GM18873 (cell line): ENCODE results near the gene PDHA1.

Experiments
- ATAC-seq: cut with Tn5 transposase; IDR thresholded peaks from one replicate; pipeline ENCODE4 v1.9.1; 2021; ENCODE audit warnings: mild to moderate bottlenecking, moderate library complexity, moderate number of reproducible peaks; ENCODE audit not compliant: unreplicated experiment, low FRiP score

PDHA1 gene

GRCh38 chrX:19343535-19344408 lies at the start of gene PDHA1:
Gene PDHA1, plus strand, starts transcription at chrX:19343927. Its CDS starts 111 bp downstream, at chrX:19344038.
- peak; percentile 96 for ATAC-seq

DNA sequence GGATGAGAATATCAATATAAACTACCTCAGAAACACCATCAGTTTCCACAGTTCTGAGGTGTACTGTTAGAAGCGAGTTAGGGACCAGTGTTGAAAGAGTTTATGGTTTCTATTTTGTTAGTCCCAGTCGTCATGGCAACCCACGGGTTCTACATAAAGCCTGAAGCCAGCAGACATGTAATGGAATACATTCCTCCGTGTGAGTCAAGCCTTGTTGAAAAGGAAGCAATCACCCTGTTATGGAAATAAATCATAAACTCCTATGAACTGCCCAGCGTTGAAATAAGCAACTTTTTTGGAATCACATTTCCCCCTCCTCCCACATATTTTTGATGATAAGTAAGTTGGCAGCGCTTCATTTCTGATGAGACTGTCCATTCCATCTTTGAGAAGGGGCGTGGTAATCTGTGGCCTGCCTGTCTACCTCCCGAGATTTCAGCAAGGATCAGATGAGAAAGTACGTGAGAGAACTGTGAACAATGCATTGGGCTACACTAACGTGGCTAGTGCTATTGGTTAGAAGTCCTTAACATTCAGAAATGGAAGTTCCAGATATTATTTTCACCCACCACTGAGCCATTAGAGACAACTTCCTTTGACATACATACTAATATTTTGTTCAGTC lies 40.4 kb upstream of the PDHA1 start:
- no peak for ATAC-seq

DNA sequence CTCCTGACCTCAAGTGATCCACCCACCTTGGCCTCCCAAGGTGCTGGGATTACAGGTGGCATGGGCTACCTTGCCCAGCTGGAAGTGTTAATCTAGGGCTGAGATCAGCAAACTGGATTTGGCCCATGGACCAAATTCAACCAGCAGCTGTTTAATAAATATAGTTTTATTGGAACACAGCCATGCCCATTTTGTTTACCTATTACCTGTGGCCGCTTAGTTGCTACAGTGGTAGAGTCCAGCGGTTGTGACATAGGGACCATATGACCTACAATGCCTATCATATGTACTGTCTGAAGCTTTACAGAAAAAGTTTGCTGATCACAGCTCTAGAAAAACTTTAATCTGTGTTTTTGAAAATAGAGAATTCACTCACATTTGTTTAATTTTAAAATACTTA lies 17.2 kb upstream of the PDHA1 start:
- ATAC-seq: no peak

DNA sequence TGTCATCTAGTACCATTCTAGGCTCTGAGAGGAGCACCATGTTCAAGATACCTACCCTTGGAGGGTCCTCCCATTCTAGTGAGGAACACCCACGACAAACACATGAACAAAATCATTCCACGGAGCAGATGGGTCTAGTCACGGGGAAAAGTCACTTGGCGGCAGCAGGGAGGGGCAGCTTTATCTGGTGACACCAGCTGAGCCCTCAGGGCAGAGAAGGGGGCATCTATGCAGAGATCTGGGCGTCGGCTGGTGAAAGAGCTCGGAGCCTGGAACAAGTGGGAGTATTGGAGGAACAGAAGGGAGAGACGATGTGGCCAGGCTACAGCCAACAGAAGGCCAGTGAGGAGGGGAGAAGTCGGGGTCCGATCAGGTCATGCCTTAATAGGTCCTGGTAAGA lies 11.9 kb upstream of the PDHA1 start:
- no peak for ATAC-seq

DNA sequence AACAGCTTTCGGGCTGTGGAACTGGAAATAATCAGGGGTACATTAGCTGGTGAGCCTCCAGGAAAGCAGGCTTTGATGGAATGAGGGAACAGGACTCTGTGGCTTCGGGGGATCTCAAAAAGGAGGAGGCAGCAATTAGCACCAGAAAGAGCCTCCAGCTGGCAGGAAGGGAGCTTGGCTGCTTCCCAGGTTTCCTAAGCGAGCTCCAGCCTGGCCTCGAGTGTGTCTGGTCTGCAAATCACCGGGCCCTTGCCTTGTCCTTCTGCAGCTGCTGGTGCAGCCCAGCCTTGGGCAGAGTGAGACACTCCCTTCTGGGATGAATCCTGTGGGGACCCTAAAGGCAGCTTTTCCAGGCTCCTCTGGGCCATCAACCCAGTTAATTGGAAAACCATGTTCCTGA lies 10.7 kb upstream of the PDHA1 start:
- no peak for ATAC-seq

DNA sequence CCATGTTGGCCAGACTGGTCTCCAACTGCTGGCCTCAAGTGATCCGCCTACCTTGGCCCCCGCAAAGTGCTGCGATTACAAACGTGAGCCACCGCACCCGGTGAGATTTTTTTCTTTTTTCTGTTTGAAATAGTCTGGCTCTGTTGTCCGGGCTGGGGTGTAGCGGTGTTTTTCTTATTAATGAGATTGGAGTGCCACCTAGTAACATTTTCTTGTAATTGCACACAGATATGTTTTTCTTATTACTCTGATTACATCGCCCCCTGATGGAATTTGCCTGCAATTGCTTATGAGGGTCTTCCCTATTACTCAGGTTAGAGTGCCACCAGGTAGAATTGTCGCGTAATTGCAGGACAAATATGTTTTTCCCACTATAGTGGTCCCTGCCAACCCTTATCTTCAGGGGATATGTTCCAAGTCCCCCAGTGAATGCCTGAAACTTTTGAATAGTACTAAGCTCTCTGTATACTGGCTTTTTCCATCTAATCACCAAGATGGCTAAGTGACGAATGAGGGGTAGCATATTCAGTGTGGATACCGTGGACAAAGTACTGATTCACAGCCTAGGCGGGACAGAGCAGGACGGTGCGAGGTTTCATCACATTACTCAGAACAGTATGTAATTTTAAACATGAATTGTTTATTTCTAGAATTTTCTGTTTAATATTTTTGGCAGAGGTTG lies 8.6 kb upstream of the PDHA1 start:
- no peak for ATAC-seq

DNA sequence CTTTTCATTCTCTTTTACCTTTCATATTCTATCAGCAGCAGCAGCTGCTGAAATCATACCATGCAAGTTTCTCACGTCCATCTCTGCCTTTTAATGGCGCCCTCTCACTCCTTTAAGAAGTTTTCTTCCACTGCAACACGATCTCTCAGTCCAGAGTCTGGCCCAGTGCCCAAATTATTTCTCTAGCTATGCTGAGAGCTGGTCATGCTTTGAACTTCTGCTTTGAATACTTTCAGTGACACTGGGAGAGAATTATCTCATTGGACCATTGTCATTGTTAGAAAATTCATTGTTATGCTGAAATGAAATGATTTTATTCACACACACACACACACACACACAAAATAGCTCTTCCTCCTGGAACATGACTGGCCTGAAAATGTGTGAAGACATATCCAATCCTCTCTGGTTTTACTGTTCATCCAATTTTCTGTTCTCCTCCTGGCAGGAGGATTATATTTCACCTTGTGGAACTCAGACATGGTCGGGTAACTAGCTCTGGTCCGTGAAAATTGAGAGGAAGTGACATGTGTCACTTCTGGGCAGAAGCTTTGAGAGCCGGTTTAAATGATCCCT lies 1.3 kb upstream of the PDHA1 start:
- no peak for ATAC-seq

DNA sequence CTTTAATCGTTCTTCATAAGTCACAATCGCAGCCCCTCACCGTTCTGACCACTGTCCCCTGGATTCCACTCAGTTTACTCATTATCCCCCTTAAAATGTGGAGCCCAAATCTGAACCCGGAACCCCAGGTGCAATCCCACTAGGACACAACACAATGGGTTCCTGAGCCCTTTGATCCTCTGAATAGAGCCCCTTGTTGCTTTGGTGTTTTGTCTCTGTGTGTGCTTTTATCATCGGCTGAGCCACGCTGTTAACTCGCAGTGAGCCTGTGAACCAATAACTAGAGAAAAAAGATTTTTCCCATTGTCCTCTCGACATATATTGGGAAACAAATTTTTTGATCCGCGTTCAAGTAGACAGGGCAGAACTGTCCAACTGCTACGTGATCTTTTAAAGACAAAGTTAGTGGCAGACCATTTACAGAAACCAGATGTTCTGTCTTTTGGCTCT lies 617 bp upstream of the PDHA1 start:
- no peak for ATAC-seq

- no peak for ATAC-seq
Measured at GRCh38 chrX:19344661-19345060, 934 bp downstream of the PDHA1 start.

GRCh38 chrX:19347916-19348315 lies 4.2 kb downstream of the PDHA1 start:
- no peak for ATAC-seq

DNA sequence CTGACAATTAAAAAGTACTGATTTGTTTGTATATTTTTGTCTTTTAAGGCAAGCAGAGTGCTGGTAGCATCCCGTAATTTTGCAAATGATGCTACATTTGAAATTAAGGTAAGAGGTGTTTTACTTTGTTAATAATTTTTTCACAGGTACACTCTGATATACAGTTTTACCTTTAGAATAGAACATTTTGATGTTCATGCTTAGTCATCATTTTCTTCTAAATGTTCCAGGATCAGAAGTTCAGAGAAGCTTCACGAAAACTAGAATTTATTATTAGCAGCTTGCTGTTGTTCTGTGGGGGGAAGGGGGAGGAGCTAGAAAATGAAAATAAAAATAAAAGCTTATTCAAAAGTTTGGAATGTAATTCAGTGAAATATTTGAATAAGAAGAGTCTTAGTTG lies 5.5 kb downstream of the PDHA1 start:
- ATAC-seq: no peak

- ATAC-seq: peak; percentile 72
Measured at GRCh38 chrX:19350941-19351384, 7.2 kb downstream of the PDHA1 start.

DNA sequence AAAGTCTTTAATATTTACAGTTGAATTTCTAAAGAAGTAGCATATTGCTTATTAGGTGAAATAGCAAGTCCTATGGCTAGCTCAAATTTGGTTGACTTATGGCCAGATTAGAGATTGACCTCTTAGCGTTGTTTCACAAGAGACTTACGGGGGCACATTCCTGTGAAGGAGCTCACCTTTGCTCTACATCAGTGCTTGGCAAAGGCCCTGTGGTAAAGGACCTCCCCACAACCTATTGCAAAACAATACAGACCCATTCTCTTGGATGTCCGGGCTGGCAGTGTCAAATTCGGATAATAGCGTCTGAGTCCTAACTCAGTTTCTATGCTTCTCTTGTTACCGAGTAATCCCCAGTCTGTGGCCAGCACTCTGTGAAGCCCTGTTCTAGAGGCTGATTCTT lies 10.9 kb downstream of the PDHA1 start:
- ATAC-seq: no peak

- ATAC-seq: no peak
Measured at GRCh38 chrX:19358521-19358920, 14.8 kb downstream of the PDHA1 start.

- no peak for ATAC-seq
Measured at GRCh38 chrX:19360903-19361302, 17.2 kb downstream of the PDHA1 start.

GRCh38 chrX:19361701-19362100 lies 18.0 kb downstream of the PDHA1 start:
- no peak for ATAC-seq

DNA sequence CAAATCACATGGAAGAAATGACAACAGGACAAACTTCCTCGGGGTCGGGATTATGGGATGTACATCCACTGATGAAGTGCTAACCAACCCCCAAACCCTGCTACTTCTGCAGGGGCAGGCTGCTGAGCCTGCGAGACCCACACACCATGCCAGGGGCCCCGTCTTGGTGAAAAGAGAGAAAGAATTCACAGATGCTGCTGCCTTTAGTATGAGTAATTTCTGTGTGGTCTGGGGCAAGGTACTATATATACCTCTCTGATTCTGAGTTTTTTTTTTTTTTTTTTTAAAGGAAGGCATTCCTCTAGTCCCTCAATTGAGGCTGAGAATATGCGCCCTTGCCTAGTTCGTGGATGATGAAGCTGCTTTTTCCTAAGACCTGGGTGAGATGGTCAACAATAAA lies 24.8 kb downstream of the PDHA1 start:
- ATAC-seq: no peak

DNA sequence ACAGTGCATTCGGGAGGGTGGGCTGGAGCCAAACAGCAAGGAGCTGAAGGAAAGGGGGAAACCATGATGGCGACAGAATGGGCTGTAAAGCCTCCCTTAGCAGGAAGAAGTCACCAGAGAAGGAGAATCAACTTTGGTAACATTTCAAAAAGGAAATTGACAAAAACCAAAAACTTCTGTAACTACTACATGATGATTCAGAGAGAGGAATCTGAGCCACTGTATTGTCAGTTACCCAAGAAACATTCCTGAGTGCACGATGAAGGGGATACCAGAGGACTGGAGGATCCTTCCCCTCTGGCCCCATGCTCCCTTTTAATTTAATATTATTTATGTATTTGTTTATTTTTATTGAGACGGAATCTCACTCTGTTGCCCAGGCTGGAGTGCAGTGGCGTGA lies 26.3 kb downstream of the PDHA1 start:
- no peak for ATAC-seq

DNA sequence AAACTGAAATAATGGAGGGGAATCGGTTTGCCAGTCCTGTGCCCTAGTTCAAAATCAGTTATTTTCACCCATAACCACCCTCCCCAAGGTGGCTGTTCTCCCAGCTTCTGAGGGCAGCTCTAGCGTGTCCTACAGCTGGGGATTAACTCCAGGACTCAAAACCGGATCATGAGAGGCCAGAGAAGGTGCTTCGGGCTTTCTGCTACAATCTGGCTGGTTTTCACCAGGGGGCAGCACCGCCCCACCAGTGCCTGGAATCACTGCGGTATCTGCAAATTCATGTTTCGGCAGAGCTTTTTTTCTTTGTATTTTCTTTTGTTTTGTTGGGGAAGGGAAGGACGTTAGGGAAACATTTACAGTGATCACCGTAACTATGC lies 28.4 kb downstream of the PDHA1 start:
- no peak for ATAC-seq

- ATAC-seq: no peak
Measured at GRCh38 chrX:19372547-19373331, 29.0 kb downstream of the PDHA1 start.
